ENCODE measurements around the gene HEY2.
A peak's percentile ranks its signal among the peaks of the same experiment; 100 is the strongest.
"Not testable (repeated sequence)": the region's sequence is repeated elsewhere in the genome, so short reads cannot be mapped to it uniquely, and the experiment has no call there.

Gene HEY2

GRCh38 chr6:125797120-125797885, 47.9 kb downstream of the HEY2 start:
- no peak for DNase-seq

- no peak for DNase-seq
Measured at GRCh38 chr6:125797886-125798444, 48.5 kb downstream of the HEY2 start.

GRCh38 chr6:125798734-125799508, 49.5 kb downstream of the HEY2 start:
- DNase-seq = no peak

- DNase-seq = no peak
Measured at GRCh38 chr6:125802383-125802782, 53.0 kb downstream of the HEY2 start.

- DNase-seq = no peak
Measured at GRCh38 chr6:125802943-125803377, 53.5 kb downstream of the HEY2 start.

GRCh38 chr6:125804264-125804663, 54.8 kb downstream of the HEY2 start:
- DNase-seq = peak in 1 of 2 donors; percentile 49

GRCh38 chr6:125804866-125805425, 55.5 kb downstream of the HEY2 start:
- DNase-seq = not testable (repeated sequence)

GRCh38 chr6:125806813-125807212, 57.4 kb downstream of the HEY2 start:
- DNase-seq = no peak

- DNase-seq = no peak
Measured at GRCh38 chr6:125807293-125807692, 57.9 kb downstream of the HEY2 start.

- no peak for DNase-seq
Measured at GRCh38 chr6:125808060-125808459, 58.6 kb downstream of the HEY2 start.

- no peak for DNase-seq
Measured at GRCh38 chr6:125808591-125808990, 59.2 kb downstream of the HEY2 start.

- DNase-seq = no peak
Measured at GRCh38 chr6:125809570-125810170, 60.2 kb downstream of the HEY2 start.

- DNase-seq = no peak
Measured at GRCh38 chr6:125810445-125810844, 61.0 kb downstream of the HEY2 start.
